HG03378 (cell line): ENCODE measurements around the gene DDX51.
A peak's percentile ranks its signal among the peaks of the same experiment; 100 is the strongest.

Experiments used
- ATAC-seq: cut with Tn5 transposase; IDR thresholded peaks from one replicate; pipeline ENCODE4 v1.9.1; 2021; ENCODE audit warnings: mild to moderate bottlenecking, moderate library complexity; ENCODE audit not compliant: unreplicated experiment

Gene DDX51, protein sequence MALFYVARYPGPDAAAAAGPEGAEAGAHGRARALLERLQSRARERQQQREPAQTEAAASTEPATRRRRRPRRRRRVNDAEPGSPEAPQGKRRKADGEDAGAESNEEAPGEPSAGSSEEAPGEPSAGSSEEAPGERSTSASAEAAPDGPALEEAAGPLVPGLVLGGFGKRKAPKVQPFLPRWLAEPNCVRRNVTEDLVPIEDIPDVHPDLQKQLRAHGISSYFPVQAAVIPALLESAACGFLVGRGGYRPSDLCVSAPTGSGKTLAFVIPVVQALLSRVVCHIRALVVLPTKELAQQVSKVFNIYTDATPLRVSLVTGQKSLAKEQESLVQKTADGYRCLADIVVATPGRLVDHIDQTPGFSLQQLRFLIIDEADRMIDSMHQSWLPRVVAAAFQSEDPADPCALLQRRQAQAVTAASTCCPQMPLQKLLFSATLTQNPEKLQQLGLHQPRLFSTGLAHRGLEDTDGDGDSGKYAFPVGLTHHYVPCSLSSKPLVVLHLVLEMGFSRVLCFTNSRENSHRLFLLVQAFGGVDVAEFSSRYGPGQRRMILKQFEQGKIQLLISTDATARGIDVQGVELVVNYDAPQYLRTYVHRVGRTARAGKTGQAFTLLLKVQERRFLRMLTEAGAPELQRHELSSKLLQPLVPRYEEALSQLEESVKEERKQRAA

DNA sequence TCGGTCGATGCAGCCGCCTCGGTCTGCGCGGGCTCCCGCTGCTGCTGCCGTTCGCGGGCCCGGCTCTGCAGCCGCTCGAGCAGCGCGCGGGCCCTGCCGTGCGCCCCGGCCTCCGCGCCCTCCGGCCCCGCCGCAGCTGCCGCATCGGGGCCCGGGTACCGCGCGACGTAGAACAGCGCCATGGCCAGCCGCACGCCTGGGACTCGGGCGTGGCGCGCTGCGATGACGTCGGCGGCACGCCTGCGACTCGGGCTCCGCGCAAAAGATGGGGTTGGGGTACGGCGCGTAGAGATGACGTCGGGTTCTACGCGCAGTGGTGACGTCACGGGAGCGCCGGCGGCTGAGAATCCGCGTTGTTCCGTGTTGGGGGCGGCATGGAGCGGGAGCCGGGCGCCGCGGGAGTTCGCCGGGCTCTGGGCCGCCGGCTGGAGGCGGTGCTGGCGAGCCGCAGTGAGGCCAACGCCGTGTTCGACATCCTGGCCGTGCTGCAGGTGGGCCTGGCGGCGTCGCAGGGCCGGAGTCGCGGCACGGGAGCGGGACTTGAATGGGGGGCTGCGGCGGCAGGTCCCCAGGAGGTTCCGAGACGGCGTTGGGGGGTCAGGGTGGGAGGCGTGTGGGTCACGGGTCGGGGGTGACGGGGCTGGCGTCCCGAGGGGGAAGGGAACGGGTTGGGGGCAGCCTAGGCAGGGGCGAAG lies at the start of gene DDX51, which contains the start of gene NOC4L:
Gene DDX51 (minus strand): TSS at position 205 of the 695 bp plus-strand sequence. CDS start 23 bp downstream, at position 182.
Gene NOC4L (plus strand): TSS at position 343 of the 695 bp plus-strand sequence. CDS start 32 bp downstream, at position 375.
- peak; percentile 71 for ATAC-seq

DNA sequence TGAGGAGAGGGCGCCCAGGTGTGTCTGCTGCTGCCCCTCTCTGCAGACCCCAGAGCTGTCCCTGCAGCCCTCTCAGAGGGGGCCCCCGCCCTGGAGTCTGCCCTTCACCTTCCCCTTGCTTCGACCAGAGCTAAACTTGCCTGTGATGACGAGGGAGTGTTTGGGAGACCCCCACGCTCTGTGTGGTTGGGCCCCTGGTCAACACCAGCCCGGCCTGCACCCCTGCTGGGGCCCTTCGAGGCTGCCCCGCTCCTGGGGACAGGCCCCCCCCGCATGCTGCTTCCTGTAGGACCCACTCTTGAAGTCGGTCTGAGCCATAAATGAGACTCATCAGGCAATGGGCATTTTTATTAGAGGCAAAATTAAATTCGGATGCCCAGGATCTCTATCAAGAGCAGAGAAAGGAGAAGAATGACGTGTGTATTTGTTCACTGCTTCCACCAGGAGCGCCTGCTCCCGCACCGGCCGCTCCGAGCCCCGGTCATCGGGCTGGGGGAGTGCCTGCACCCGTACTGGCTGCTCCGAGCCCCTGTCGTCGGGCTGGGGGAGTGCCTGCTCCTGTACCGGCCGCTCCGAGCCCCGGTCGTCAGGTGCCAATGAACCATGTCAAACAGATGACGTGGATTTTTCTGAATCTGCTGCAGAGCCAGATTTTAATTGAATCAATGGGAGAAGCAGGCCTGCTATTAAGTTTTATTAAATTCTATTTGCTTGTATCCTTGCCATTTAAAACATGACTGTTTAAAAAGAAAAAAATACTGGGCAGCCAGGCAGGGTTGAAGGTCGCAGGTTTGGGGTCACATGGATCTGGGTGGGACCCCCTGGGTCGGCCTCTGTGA lies 47.8 kb upstream of the DDX51 start:
- no peak for ATAC-seq

DNA sequence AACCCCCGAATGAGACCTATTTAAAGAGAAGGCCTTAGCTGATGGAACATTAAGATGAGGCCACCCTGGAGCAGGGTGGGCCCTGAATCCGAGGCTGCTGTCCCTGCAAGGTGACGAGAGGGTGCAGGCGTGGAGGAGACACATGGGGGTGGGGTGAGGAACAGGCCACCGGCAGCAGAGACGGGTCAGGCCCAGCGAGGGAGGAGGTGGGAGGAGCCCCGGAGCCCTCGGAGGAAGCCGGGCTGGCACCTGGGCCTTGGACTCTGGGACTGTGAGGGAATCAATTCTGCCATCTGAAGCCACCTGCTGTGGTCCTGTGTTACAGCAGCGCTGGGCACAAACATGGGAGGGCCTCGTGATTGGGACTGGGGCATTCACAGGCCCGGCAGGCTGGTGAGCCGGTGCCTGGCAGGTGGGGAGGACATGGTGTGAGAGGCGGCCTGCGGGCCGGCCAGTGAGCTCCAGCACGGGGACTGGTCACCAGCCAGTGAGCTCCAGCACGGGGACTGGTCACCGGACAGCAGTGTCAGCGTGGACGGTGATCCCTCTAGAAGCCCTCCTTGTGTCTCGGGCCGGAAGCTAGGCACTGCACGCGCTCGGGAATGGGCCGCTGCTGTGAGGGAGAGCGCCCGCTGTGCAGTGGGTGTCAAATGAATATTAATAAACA lies 46.8 kb upstream of the DDX51 start:
- no peak for ATAC-seq

DNA sequence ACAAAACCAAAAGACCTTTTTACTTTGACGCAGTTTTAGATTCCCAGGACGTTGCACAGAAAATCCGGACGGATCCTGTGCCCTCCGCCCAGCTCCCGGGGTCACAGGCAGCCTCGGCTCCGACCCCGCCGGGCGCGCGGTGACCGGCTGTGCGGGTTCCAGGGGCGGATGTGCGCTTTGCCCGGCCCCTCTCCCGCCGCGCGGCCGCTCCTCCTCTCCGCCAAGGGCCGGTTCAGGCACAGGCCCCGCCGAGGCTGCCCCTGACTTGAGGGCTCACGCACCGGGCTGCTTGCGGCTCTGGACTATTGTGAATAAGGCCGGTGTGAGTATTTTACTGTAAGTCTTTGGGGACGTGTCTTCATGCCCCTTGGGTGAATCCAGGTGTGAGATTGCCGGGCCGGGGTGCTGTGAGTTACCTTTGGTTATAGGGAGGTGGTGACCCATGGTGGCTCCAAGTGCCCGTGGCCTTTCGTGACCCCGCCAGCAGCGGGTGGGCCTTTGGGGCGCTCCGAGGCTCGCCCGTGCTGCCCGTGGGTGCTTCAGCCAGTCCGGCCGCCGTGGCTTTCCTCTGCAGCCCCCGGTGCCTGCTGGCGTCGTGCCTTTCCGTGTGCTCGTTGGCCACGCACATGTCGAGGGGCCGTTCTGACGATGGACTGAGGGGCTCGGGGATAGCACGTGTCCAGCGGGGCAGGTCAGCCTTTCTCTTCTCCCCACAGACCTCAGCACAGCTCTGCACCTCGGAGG lies 46.1 kb upstream of the DDX51 start:
- peak; percentile 17 for ATAC-seq

DNA sequence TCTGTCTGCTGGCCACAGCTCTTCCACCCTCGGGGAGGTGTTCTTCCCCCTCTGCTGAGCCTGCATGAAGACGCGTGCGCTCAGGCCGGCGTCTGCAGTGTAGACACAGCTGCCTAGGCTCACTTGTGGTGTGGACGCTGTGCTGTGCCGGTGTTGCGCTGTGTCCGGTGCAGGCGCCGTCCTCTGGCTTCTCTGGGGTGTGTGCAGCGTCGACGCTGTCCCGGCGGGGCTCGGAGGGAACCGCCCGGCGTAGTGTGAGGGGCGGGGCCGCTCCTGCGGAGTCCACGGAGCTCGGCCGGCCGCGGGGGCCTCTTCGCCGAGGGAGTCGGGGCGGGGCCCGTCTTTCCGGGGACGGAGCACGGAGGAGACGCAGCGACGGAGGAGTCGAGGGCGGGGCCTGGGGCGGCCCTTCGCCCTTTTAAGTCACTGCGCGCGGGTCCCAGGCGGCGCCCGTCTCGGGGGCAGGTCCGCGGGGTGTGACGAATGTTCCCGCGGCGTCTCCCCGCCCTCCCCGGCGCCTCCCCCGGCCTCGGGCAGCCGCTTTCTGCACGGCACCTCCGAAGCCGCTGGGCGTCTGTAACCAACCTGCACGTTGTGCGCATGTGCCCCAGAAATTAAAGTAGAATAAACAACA lies 45.4 kb upstream of the DDX51 start:
- ATAC-seq = peak; percentile 72

DNA sequence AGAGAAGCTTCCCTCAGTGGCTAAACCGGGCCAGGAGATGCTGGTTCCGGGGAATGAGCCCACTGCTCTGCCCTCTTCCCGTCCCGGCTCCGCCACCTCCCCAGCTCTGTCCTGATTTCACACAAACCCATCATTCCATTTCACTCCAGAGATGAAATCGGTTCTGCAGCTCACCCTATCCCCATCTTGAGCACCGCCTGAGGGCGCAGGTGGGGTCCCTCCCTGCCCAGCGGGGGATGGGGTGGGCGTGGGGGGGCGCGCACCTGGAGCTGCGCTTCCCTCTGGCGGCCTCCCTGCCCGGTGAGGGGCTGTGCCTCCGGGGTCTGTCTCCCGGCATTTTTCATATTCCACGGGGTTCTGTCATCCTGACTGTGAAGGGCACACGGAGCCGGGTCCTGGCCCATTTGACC lies 44.8 kb upstream of the DDX51 start:
- no peak for ATAC-seq

DNA sequence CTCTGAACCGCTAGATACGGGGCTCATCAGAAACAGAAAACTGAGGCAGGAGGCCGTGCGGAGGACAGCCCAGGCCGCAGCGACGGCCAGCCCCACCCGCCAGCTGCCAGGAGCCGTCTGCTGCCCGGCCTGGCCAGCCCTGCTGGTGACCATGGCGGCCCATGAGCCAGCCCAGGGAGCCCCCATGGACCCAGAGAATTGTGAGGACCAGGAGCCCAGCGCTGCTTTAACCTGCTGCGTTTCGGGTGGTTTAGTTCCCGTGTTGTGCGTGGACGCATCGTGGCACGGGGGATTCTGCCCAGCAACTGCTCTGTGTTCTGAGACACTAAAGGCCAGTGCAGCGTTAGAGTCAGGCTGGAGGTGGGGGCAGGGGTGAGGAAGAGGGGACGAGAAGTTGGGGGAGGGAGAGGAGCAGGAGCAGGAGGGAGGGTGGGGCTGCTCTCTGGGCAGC lies 44.4 kb upstream of the DDX51 start:
- no peak for ATAC-seq

DNA sequence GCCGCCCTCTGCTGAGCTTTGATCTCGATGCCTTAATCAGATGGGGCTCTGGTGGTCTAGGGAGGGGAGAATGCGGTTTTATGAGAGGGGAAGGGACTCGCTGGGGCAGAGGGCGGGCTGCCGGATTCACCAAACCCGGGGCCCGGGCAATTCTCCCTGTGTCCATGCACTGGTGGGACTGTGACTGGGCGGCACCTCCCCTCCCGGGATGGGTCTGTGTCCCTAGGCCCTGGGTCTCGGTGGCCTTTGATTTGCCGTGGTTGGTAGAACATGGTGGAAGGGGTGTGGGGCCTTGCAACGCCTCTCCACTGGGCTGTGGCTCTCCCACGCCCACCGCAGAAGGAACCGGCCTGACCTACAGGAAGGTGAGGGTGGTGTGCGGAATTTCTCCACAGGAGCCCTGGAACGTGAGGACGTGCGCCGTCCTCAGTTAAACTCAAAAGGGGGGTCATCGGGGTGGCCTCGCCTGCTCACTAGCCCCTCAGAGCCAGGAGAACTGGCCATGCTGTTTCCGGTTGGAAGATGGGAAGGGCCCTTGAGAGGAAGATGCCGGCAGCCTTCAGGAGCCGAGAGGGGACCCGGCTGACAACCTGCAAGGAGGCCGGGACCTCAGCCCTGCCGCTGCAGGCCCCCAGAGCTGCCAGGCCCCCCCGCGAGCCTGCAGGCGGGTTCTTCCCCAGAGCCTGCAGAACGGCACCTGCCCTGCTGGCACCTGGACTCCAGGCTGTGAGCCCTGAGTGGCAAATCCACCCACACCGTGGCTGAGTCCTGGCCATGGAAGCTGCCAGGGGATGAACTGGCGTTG lies 43.7 kb upstream of the DDX51 start:
- ATAC-seq = no peak

DNA sequence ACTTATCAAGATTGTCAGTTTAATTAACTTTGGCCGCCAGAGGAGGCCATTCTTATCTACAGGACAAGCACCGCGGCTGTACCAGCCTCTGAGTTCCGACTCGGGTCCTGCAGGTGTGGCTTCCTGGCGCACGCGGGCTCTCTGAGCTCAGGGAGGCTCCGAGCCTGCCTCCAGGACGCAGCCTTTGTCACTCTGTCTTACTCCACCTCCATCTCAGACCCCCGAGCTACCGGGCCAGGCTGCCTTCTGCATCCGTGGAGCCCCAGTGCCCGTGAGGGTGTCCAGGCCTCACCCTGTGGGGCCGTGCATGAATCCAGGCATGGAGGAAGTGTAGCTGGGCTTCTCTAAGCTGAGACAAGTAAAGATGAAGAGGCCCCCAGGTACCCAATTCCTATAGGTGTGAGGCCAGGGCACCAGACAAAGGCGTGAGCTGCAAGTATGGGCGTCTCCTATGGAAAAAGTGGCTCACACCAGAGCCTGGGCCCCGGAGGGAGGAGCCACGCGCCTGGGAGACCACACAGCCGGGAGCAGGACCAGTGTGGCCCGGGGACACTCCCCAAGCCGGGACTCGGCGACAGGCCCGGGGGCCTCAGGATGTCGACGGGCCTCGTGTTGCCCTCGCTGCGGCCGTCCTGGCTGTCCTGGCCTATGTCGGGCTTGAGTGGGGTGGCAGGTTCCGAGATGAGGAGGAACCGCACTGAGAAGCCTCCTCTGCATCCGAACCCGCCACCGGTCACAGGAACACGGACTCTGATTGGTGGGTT lies 42.9 kb upstream of the DDX51 start:
- no peak for ATAC-seq

DNA sequence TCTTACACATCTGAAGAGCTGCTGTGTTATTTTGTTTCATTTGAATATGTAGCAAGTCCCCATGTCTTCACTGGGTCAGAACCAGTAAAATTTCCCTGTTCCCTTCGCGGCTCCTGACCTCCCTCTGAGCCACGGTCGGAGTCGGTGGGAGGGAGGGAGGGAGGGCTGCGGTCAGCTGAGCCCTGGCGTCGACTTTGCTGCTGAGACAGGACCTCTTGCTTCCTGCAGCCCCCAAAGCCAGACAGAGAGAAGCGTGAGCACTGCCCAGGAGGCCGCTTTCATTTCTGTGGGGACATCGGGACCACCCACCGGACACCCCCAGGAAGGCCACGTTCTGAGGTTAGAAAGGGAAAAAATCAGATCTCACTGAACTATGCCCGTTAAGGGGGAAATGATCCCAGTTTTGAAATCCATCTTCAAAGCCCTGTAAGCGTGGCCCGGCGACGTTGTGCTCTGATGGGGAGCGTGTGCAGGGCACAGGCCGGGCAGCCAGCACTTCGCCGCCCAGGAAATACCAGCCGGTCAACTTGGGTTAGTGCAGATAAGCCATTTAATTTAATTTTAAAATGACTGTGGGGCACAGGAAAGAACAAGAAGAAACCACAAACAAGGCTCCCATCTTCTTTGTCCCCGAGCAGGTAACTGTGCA lies 42.2 kb upstream of the DDX51 start:
- ATAC-seq = no peak

DNA sequence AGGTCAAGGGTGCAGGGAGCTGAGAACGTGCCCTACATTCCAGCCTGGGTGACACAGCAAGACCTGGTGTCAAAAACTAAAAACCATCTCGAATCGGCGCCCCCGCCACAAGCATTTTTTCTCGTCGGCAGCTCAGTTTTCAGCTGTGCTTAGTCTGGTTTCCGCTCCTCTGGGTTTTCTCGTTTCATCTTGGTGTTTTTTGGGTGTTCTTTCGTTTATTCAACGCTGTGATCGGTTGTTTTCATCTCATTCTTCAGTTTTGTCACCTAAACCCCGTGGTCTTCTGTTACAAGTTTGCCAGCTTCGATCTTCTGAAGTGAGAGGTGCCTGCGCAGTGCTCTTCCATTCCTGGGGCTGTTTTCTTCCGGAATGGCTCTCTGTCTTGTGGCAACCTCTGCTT lies 41.6 kb upstream of the DDX51 start:
- ATAC-seq = no peak

DNA sequence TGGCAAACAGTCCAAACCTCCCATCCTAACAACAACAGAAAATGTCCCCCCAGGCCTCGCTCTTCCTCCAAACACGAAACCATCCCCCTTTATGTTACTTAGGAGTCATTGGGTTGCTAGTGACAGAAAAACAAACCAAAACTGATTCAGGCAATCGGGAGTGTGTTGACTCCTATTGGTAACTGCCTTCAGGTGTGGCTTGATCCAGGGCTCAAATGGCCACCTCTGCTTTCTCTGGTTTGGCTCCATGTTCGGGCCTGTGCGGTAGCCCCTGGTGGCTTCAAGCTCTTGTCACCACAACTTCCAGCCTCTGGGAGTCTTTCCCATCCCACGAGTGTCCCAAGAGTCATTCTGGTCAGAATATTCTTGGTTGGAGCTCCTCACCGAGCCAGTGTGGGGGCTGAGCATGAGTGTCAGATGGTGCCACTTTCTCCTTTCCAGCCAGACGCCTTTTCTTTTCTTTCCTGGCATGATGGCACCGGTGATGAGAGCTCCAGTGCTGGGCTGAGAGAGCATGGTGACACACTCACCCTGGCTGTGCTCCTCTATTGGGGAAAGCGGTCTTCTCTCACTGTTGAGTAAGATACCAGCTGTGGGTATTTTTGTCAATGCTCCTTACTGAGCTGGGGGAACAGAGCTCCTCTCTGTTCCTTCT lies 38.7 kb upstream of the DDX51 start:
- no peak for ATAC-seq

DNA sequence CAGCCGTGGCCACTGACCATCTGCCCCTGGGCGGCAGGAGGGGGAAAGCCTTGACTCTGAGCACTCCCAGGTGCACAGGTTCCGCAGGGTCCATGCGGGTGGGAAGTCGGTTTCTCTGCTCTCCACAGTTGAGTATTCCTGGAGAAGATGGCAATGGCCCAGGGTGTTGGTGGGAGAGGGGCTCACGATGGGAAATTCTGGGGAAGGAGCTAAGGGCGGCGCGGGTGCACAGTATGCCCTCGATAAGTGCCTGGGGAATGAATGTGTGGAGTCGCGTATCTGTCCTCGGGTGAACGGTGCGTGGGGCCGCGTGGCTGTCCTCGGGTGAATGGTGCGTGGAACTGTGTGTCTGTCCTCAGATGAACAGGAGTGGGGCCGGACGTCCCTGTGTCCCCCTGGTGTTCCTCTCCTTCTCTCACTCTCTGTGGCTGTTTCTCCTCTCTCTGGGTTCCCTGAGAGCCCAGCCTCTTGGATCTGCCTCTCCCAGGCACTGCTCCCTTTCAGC lies 38.1 kb upstream of the DDX51 start:
- no peak for ATAC-seq

DNA sequence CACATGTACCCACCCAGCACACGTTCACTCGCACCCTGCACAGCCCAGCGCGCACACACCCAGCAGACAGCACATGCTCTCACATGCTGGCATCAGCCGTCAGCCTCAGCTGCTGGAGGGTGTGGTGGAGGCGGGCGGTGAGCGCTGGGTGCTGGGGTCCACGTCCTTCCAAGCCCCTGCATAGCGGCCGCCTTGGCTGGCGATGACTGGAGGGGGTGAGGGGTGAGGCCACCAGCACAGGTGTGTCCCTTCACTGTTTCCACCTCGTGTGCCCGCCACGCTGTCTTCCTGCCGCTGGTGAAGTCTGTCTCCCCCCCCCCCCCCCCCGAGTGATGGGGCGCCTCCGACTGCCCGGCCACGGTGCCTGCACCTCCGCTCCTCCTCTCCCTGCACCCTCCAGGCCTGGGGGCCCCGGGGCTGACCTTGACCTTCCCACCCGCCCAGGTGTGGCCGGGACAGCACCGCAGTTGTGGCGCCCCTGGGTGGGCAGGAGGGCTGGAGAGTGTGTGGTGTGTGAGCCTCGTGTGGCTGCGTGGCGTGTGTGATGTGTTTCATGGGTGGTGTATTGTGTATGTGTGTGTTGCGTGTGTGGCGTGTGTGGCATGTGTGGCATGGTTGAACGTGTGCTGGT lies 37.6 kb upstream of the DDX51 start:
- no peak for ATAC-seq

DNA sequence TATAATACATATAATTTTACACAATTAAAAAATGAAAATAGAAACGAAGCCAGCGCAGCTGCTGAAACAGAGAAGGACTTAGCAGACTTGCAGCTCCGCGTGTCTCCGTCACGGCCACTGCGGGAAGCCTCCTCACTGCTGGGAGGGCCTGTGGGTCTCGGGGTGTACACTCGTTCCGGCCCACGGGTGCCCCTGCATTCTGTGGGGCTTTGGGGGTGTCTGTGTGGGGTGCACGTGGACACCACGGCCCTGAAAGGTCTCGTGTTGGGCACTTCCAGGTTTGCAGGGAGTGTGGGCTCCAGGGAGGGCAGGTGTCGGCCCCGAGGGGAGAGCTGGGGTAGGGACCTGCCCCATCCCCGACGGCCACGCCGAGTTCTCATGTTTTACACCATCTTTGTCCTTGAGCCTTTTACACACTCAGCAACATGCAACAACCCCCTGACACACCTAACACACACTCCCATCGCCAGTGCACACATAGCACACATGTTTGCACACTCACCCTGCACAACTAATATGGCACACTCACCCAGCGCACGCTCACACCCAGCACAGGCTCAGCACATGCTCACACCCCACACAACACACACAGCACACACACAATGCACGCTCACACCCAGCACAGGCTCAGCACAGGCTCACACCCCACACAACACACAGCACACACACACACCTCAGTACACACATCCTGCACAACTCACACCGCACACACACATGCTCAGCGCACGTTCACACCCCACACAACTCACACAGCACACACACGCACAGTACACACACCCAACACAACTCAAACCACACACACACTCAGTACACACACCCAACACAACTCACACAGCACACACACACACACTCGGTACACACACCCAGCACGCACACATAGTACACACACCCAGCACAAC lies 36.8 kb upstream of the DDX51 start:
- no peak for ATAC-seq
